Small intestine (tissue), 16 donors: ENCODE data around the gene GTF2A1L. TPM values are rescaled to one million over a fixed set of nuclear protein-coding genes. Genes with fewer than 3 reads are reported as not detected.
A peak's percentile ranks its signal among the peaks of the same experiment; 100 is the strongest.

Experiments
- DNase-seq, 2 donors: peaks; one replicate each; pipeline versions ENCODE4 v3.0.0 to v3.0.0-alpha.2; 2013
- FAIRE-seq: peaks from 2 replicates; lab custom pipeline; 2012; peaks lifted over from hg19 to GRCh38; lab: Jason Lieb, UNC
- H3K27ac ChIP-seq, 3 donors: one replicate each; pipeline ENCODE4 v1.5.1; 2013; ENCODE audit warnings: low read length in 2 of 3, mild to moderate bottlenecking in 2 of 3, control low read depth in 1 of 3, inconsistent platforms in 1 of 3, low read depth in 1 of 3, moderate library complexity in 1 of 3
- H3K27me3 ChIP-seq, 3 donors: one replicate each; pipeline ENCODE4 v1.6.1; 2013; ENCODE audit warnings: low read length in 3 of 3, inconsistent platforms in 1 of 3; ENCODE audit not compliant: control insufficient read depth in 3 of 3, insufficient read depth in 3 of 3
- H3K36me3 ChIP-seq, 3 donors: one replicate each; pipeline ENCODE4 v1.6.1; 2013; ENCODE audit warnings: low read length in 3 of 3, inconsistent platforms in 1 of 3, low read depth in 1 of 3, mild to moderate bottlenecking in 1 of 3, moderate library complexity in 1 of 3; ENCODE audit not compliant: control insufficient read depth in 3 of 3, insufficient read depth in 2 of 3
- H3K4me1 ChIP-seq, 3 donors: one replicate each; pipeline ENCODE4 v1.6.1; 2013; ENCODE audit warnings: low read length in 2 of 3, inconsistent platforms in 1 of 3, low read depth in 1 of 3, mild to moderate bottlenecking in 1 of 3, moderate library complexity in 1 of 3; ENCODE audit not compliant: control insufficient read depth in 3 of 3, insufficient read depth in 2 of 3
- H3K4me3 ChIP-seq, 3 donors: one replicate each; pipeline ENCODE4 v1.5.1; 2013; ENCODE audit warnings: low read length in 3 of 3, control low read depth in 1 of 3, inconsistent platforms in 1 of 3, low read depth in 1 of 3, mild to moderate bottlenecking in 1 of 3, moderate library complexity in 1 of 3
- H3K9me3 ChIP-seq, 2 donors: one replicate each; pipeline ENCODE4 v1.6.1; 2013; ENCODE audit warnings: low read depth in 1 of 2, low read length in 1 of 2; ENCODE audit not compliant: control insufficient read depth in 2 of 2, insufficient read depth in 1 of 2
- WGBS, 3 donors: extraction: QIAGEN DNeasy Blood & Tissue Kit; methylation state at CpG; one replicate each; pipeline ENCODE4 v1.1.7; 2013; 5-methylcytosine and 5-hydroxymethylcytosine counted together
- long read RNA-seq, 10 donors: transcript quantifications; one replicate each; lab custom pipeline, GENCODE V29; 2026
- polyA plus RNA-seq, 4 donors: library from polyadenylated mRNA; stranded (reverse) in 3 of 4; unstranded in 1 of 4; fragments of 200-250 nt in 3 of 4; fragments of 120-200 nt in 1 of 4; gene quantifications; one replicate each; pipeline versions ENCODE4 v1.2.1 to v1.2.3, GENCODE V29; 2013
- donor health status: healthy with polysubstance abuse.
- donor health status: control.
- donor health status: control.
- donor health status: Bipolar disorder and iron deficiency.
- donor health status: healthy.

Gene GTF2A1L, protein sequence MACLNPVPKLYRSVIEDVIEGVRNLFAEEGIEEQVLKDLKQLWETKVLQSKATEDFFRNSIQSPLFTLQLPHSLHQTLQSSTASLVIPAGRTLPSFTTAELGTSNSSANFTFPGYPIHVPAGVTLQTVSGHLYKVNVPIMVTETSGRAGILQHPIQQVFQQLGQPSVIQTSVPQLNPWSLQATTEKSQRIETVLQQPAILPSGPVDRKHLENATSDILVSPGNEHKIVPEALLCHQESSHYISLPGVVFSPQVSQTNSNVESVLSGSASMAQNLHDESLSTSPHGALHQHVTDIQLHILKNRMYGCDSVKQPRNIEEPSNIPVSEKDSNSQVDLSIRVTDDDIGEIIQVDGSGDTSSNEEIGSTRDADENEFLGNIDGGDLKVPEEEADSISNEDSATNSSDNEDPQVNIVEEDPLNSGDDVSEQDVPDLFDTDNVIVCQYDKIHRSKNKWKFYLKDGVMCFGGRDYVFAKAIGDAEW
- polyA plus RNA-seq = 1 to 10 TPM in 1 of 4 donors, under 1 TPM in 2, not detected in 1; 0.04 to 1.6 (median 0.39) TPM
- long read RNA-seq, donor 1 = 0 reads
- long read RNA-seq, donor 2 = 0 reads
- long read RNA-seq, donor 3 = 0 reads
- long read RNA-seq, donor 4 = 0 reads
- long read RNA-seq, donor 5 = 0 reads
- long read RNA-seq, donor 6 = 0 reads
- long read RNA-seq, donor 7 = 0 reads
- long read RNA-seq, donor 8 = 0 reads
- long read RNA-seq, donor 9 = 0 reads
- long read RNA-seq, donor 10 = 0 reads

DNA sequence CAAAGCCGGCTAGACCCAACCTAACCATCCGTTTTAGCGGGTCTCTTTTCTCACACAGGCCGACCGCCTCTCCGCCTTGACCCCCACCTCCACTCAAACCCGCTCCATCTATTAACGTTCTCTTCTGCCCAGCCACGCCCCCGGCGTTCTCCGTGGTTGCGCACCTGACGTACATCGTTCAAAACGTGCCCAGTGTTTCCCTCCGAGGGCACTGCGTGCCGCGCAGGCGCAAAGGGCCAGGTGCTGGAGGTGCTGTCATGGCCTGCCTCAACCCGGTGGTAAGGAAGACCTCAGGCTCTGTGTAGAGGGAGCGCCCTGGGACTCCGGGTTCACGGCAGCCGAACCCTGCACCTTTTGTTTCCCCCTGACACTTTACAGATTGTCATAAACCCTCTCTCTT lies at the start of gene GTF2A1L:
Gene GTF2A1L, plus strand, starts transcription at position 239 of the 400 bp plus-strand sequence. Its CDS starts 19 bp downstream, at position 258.
- H3K4me3 ChIP-seq = no peak within 1 kb of the TSS
- DNase-seq (no peak), FAIRE-seq (no peak)
- no peaks in the 10 kb centered on the region for H3K36me3 ChIP-seq
- 77 to 82% (median 82%) methylated on average over 26 of the region's 26 CpGs for WGBS, 3 donors
- no peaks in the 10 kb centered on the region for H3K9me3 ChIP-seq
- H3K4me1 ChIP-seq = no peaks in the 10 kb centered on the region
- peaks cover 0 to 2% (median 0%) of the 10 kb centered on the region in 3 donors for H3K27me3 ChIP-seq
- no peak within 1 kb of the TSS for H3K27ac ChIP-seq

DNA sequence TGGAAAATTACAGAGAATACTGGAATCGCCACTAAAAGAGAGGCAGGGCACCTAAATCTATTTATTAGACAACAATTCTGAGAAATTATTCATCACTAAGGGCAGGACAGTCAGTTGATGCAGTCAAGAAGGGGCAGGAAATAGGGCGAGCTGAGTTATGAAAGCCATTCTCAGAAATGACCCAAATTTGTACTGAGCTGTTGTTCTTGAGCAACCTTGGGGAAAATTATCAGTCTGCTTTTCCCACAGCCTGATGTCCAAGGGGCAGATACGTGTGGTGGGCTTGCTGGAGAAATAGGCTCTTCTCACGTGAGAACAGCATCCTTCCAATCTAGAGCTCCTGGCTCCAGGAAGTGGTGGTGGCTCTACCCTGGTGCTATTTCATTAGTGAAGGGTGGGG lies 49.1 kb upstream of the GTF2A1L start:
- no peaks in the 10 kb centered on the region for H3K4me1 ChIP-seq
- no peaks in the 10 kb centered on the region for H3K9me3 ChIP-seq
- no peak overlapping the region for H3K4me3 ChIP-seq
- H3K36me3 ChIP-seq = no peaks in the 10 kb centered on the region
- peak overlapping the region in 1 of 3 donors; percentile 27 for H3K27ac ChIP-seq
- DNase-seq = no peak
- WGBS, 3 donors = 55 to 78% (median 66%) methylated on average over 4 of the region's 4 CpGs
- FAIRE-seq = no peak
- no peaks in the 10 kb centered on the region for H3K27me3 ChIP-seq

DNA sequence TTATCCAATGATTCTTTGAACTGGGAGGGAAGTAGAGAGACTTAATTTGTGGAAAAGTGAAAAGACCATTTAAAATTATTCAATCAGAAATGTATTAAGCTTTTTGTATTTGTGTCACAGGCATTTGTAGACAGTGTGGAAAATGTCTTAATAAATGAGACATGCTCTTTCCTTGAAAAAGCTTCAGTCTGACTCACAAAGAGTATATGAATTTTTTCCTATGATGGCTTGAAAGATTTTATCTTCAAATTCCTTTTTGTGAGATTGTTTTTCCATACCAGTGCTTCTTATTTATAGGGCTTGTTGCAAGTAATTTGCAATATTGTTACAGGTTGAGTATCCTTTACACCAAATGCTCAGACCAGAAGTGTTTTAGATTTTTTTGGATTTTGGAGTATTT lies 48.2 kb upstream of the GTF2A1L start:
- Histone ChIP-seq H3K27me3 (no peaks in the 10 kb centered on the region), H3K4me1 (no peaks in the 10 kb centered on the region), H3K36me3 (no peaks in the 10 kb centered on the region), H3K9me3 (no peaks in the 10 kb centered on the region), H3K4me3 (no peak overlapping the region), H3K27ac (no peak overlapping the region)
- FAIRE-seq (no peak), DNase-seq (no peak)

DNA sequence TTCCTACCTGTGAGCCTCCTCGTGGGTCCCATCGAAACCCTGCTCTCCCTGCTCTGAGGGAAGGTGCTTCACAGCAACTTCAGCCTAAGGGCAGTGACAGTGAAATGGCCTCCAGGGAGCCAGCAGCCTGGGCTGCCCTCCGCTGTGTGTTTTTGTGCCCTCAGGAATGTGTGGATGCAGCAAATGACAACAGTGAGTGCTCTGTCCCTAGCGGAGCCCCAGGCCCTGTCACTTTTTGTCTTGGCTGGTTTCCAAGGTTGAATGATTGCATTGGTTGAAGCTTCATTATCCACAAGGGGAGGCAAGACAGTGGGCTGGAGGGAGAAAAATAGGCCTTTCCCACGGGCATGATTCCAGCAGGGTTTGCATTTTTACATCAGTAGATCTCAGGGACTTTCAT lies 44.8 kb upstream of the GTF2A1L start:
- Histone ChIP-seq H3K36me3 (no peaks in the 10 kb centered on the region), H3K4me3 (no peak overlapping the region), H3K4me1 (no peaks in the 10 kb centered on the region), H3K27me3 (no peaks in the 10 kb centered on the region), H3K27ac (no peak overlapping the region), H3K9me3 (no peaks in the 10 kb centered on the region)
- FAIRE-seq (no peak), DNase-seq (no peak)
- WGBS, 3 donors = 71 to 73% (median 72%) methylated on average over 5 of the region's 5 CpGs

DNA sequence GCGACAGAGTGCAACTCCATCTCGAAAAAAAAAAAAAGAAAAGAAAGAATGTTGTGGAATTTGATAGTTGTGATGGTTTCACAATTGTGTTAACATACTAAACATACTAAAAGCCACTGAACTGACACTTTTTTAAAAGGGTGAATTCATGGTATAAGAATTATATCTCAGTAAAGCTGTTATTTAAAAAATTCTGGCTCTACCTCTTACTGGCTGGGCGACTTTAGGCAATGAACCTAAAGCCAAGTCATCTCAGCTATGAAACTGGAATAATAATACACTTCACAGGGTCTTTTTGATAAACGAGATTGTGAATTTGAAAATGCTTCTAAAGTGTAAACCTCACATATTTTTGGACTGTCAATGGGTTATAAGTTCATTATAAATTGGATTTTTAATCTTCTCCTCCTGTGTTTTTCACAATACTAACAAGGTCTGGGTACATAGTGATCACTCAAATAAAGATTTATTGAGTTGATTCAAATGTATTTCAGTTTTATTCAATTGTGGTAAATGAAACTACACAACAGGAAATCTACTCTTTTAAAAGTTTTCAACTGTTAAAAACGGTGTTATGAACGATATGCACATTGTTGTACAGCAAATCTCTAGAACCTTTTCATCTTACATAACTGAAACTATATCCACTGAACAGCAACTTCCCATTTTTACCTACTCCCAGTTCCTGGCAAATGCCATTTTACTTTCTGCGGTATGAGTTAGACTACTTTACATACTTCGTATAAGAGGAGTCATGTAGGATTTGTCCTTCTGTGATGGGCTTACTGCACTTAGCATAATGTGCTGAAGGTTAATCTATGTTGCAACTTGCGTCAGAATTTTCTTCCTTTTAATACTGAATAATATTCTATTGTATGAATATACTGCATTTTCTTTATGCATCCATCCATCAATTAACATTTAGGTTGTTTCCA lies 43.0 kb upstream of the GTF2A1L start:
- DNase-seq (no peak), FAIRE-seq (no peak)
- no peaks in the 10 kb centered on the region for H3K9me3 ChIP-seq
- H3K36me3 ChIP-seq = no peaks in the 10 kb centered on the region
- H3K27me3 ChIP-seq = no peaks in the 10 kb centered on the region
- H3K4me3 ChIP-seq = no peak overlapping the region
- WGBS, 3 donors = 67 to 75% (median 72%) methylated on average over 9 of the region's 9 CpGs
- H3K27ac ChIP-seq = no peak overlapping the region
- H3K4me1 ChIP-seq = no peaks in the 10 kb centered on the region

DNA sequence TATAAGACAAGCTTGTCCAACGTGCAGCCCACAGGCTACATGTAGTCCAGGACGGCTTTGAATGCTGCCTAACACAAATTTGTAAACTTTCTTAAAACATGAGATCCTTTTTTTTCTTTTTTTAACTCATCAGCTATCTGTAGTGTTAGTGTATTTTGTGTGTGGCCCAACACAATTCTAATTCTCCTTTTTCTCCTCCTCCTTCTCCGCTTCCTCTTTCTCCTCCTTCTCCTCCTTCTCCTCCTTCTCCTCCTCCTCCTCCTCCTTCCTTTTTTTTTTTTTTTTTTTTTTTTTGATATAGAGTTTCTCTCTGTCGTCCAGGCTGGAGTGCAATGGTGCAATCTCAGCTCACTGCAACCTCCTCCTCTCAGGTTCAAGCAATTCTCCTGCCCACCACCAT lies 39.3 kb upstream of the GTF2A1L start:
- 77 to 79% (median 78%) methylated on average over 4 of the region's 4 CpGs for WGBS, 3 donors
- Histone ChIP-seq H3K27me3 (no peaks in the 10 kb centered on the region), H3K27ac (no peak overlapping the region), H3K9me3 (no peaks in the 10 kb centered on the region), H3K4me3 (no peak overlapping the region), H3K36me3 (no peaks in the 10 kb centered on the region), H3K4me1 (no peaks in the 10 kb centered on the region)
- DNase-seq = no peak
- no peak for FAIRE-seq

DNA sequence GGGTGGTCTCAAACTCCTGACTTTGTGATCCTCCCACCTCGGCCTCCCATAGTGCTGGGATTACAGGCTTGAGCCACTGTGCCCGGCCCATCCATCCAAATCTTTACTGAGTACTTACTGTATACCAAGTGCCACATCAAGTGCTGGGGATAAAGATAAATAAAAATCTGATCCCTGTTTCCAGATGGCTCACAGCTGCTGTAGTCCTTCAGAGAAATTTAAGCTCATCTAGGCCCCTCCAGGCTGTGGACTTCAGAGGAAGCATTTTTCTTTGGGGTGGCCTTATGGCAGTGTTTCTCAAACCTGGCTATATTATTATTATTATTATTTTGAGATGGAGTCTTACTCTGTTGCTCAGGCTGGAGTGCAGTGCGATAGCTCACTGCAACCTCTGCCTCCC lies 33.7 kb upstream of the GTF2A1L start:
- FAIRE-seq = no peak
- 92 to 95% (median 95%) methylated on average over 3 of the region's 3 CpGs for WGBS, 3 donors
- no peaks in the 10 kb centered on the region for H3K27me3 ChIP-seq

DNA sequence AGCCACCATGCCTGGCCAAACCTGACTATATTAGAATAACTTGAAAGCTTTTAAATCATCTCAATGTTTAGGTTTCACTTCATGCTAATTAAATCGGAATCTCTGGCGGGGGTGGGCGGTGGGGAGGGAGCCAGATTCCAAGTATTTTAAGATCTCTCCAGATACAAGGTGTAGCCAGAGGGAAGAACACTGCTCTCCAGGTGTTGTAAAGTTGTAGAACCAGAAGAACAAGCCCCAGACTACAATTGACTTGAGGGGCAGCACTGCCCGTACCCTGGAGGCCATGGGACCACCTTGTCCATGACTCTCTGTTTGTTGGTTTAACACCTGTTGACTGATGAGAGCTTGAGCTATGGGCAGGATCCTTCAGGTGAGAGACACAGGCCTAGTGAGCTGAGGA lies 33.1 kb upstream of the GTF2A1L start:
- Histone ChIP-seq H3K27ac (no peak overlapping the region), H3K27me3 (no peaks in the 10 kb centered on the region), H3K36me3 (peaks cover 0 to 3% (median 0%) of the 10 kb centered on the region in 3 donors), H3K4me1 (no peaks in the 10 kb centered on the region), H3K9me3 (no peaks in the 10 kb centered on the region), H3K4me3 (no peak overlapping the region)
- 92 to 95% (median 94%) methylated on average over 4 of the region's 4 CpGs for WGBS, 3 donors
- FAIRE-seq = no peak
- no peak for DNase-seq

More for the DNA sequence above, 33.7 kb upstream of the GTF2A1L start:
- H3K4me3 ChIP-seq = no peak overlapping the region
- H3K9me3 ChIP-seq = no peaks in the 10 kb centered on the region
- DNase-seq = no peak
- no peak overlapping the region for H3K27ac ChIP-seq
- peaks cover 0 to 3% (median 0%) of the 10 kb centered on the region in 3 donors for H3K36me3 ChIP-seq
- no peaks in the 10 kb centered on the region for H3K4me1 ChIP-seq
